ENCODE data around the gene KIAA2012.

- no peak for TF ChIP-seq CTCF (IDR thresholded peaks at IDR 0.05; ENCODE audit: insufficient read depth, low read depth, low read length)
- no peak for TF ChIP-seq EZH2 (IDR thresholded peaks at IDR 0.05; ENCODE audit: insufficient read depth, low read length)
Observed at GRCh38 chr2:202251494-202251893, 178.4 kb downstream of the KIAA2012 start.
